Karpas-422 (cell line): ENCODE measurements around the gene AGAP1. TPM values are rescaled to one million over a fixed set of nuclear protein-coding genes. Genes with fewer than 3 reads are reported as not detected.

Experiments
- DNase-seq: peaks from one replicate; pipeline ENCODE4 v3.0.0-alpha.2; 2015
- H2AFZ ChIP-seq: fragments of 200-600 bp; sonication (generic); 2 replicates; pipeline ENCODE4 v1.6.1; 2014; ENCODE audit warnings: antibody characterized with exemption, low read length, mixed read lengths
- H3K27ac ChIP-seq: fragments of 200-600 bp; sonication (generic); 2 replicates; pipeline ENCODE4 v1.5.1; 2014; ENCODE audit warnings: mild to moderate bottlenecking, low read length, moderate library complexity
- H3K27me3 ChIP-seq: fragments of 200-600 bp; sonication (generic); 2 replicates; pipeline ENCODE4 v1.6.1; 2014; ENCODE audit warnings: low read length, mixed read lengths
- H3K36me3 ChIP-seq: fragments of 200-600 bp; sonication (generic); 2 replicates; pipeline ENCODE4 v1.6.1; 2014; ENCODE audit warnings: low read length, mixed read lengths; ENCODE audit not compliant: insufficient read depth
- H3K4me1 ChIP-seq: fragments of 200-600 bp; sonication (generic); 2 replicates; pipeline ENCODE4 v1.6.1; 2014; ENCODE audit warnings: mild to moderate bottlenecking, low read length, mixed read lengths
- H3K4me2 ChIP-seq: fragments of 200-600 bp; sonication (generic); 2 replicates; pipeline ENCODE4 v1.6.1; 2014; ENCODE audit warnings: low read length, low read depth, mild to moderate bottlenecking; ENCODE audit not compliant: poor library complexity, severe bottlenecking
- H3K4me3 ChIP-seq: fragments of 200-600 bp; sonication (generic); 2 replicates; pipeline ENCODE4 v1.5.1; 2014; ENCODE audit warnings: mild to moderate bottlenecking, antibody characterized with exemption, low read length, mixed read lengths
- H3K79me2 ChIP-seq: fragments of 200-600 bp; sonication (generic); 2 replicates; pipeline ENCODE4 v1.6.1; 2014; ENCODE audit warnings: mild to moderate bottlenecking, low read length, mixed read lengths
- H3K9ac ChIP-seq: fragments of 200-600 bp; sonication (generic); 2 replicates; pipeline ENCODE4 v1.6.0; 2014; ENCODE audit warnings: low read length
- H3K9me2 ChIP-seq: fragments of 200-600 bp; sonication (generic), shearing (Covaris generic); replicated peaks from 2 replicates; pipeline ENCODE4 v1.6.0; 2014; ENCODE audit warnings: mild to moderate bottlenecking, low read length, moderate library complexity; ENCODE audit not compliant: insufficient read depth
- H3K9me3 ChIP-seq: fragments of 300-700, 200-600 bp; sonication (generic); 2 replicates; pipeline ENCODE4 v1.6.1; 2014; ENCODE audit warnings: low read length, mixed read lengths
- H4K20me1 ChIP-seq: fragments of 200-600 bp; sonication (generic); 2 replicates; pipeline ENCODE4 v1.6.1; 2014; ENCODE audit warnings: mild to moderate bottlenecking, antibody characterized with exemption, low read length, low read depth; ENCODE audit not compliant: insufficient read depth
- total RNA-seq: library from RNA; depleted of rRNA; stranded (reverse); fragments of >200 nt; shearing (Covaris generic); gene quantifications from 2 replicates; pipeline ENCODE4 v1.2.3, GENCODE V29; 2014; ENCODE audit warnings: low replicate concordance

Gene AGAP1
- total RNA-seq, 1 experiment from 2014 or later: not detected

DNA sequence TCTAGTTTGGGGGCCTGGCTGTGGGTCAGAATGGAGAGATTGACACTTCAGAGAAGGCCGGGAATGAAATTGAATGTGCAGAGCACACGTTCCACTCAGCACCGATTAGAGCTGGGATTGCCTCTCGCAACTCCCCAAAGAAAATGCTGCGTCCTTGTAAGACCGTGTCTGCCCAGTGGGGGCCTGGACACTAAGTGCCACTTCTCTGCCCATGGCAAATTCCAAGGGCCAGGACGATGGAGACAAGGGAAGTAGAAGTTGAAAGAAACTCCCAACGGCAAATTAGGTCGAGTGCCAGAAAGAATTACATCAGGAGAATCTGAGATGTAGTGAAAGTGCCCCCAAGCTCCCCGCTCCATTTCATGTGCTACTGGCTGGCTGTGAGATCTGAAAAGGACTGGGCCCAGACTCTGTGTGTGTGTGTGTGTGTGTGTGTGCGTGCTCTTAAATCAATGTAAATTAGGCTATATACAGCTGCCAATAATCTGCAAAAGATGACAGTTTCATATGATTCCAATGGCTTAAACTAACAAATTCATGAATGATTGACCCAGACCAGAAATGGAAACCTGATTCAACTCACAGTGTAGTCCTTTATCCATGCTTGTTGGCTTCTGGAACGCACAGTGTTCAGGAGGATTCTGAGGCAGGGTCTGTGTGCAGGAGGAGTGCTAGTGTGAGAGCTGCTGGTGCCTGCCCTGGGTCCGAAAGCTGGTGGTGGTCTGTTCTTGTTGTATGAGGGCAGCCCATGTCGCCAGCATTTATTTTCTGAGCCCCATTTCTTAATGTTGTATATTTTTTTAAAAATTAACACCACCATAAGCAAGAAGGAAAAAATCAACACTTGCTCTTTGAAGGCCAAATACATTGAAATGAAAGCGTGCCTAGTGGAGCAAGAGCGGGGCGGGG lies 234.3 kb downstream of the AGAP1 start:
- H3K9ac ChIP-seq: no peak overlapping the region
- H3K4me3 ChIP-seq: no peak overlapping the region
- no peaks in the 10 kb centered on the region for H4K20me1 ChIP-seq
- no peak overlapping the region for H2AFZ ChIP-seq
- DNase-seq: no peak
- H3K79me2 ChIP-seq: no peaks in the 10 kb centered on the region
- no peak overlapping the region for H3K27ac ChIP-seq
- no peaks in the 10 kb centered on the region for H3K9me3 ChIP-seq
- no peaks in the 10 kb centered on the region for H3K36me3 ChIP-seq
- H3K4me1 ChIP-seq: no peaks in the 10 kb centered on the region
- H3K9me2 ChIP-seq: no peaks in the 10 kb centered on the region
- H3K27me3 ChIP-seq: no peaks in the 10 kb centered on the region
- no peak overlapping the region for H3K4me2 ChIP-seq

GRCh38 chr2:235728800-235729556 lies 235.1 kb downstream of the AGAP1 start:
- Histone ChIP-seq H3K79me2 (no peaks in the 10 kb centered on the region), H2AFZ (no peak overlapping the region), H3K9me2 (no peaks in the 10 kb centered on the region), H3K4me1 (no peaks in the 10 kb centered on the region), H3K4me3 (no peak overlapping the region), H3K9me3 (no peaks in the 10 kb centered on the region), H3K27ac (no peak overlapping the region), H3K9ac (no peak overlapping the region), H4K20me1 (no peaks in the 10 kb centered on the region), H3K36me3 (no peaks in the 10 kb centered on the region), H3K4me2 (no peak overlapping the region), H3K27me3 (no peaks in the 10 kb centered on the region)
- no peak for DNase-seq

DNA sequence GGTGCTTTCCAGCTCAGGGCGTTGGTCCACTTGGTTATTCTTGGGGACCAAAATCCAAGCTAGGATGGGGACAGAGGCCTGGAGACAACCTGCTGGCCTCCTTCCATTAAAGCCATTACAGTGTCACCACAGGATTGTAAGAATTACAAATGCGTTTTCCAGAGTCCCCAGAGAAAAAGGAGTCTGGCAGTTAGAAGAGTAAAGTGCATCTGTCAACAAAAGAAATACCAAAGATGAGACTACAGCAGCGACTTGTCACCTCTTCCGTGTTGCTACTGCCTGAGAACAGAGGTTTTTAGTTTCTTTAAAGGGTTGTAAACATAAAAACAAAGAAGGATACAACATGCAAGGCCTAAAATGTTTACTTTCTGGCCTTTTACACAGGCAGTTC lies 235.7 kb downstream of the AGAP1 start:
- no peaks in the 10 kb centered on the region for H3K9me2 ChIP-seq
- no peaks in the 10 kb centered on the region for H3K4me1 ChIP-seq
- no peaks in the 10 kb centered on the region for H3K79me2 ChIP-seq
- H2AFZ ChIP-seq: no peak overlapping the region
- no peaks in the 10 kb centered on the region for H3K9me3 ChIP-seq
- H3K27me3 ChIP-seq: no peaks in the 10 kb centered on the region
- H3K4me2 ChIP-seq: no peak overlapping the region
- no peak overlapping the region for H3K27ac ChIP-seq
- no peak for DNase-seq
- H3K4me3 ChIP-seq: no peak overlapping the region
- H3K9ac ChIP-seq: no peak overlapping the region
- H3K36me3 ChIP-seq: no peaks in the 10 kb centered on the region
- no peaks in the 10 kb centered on the region for H4K20me1 ChIP-seq

DNA sequence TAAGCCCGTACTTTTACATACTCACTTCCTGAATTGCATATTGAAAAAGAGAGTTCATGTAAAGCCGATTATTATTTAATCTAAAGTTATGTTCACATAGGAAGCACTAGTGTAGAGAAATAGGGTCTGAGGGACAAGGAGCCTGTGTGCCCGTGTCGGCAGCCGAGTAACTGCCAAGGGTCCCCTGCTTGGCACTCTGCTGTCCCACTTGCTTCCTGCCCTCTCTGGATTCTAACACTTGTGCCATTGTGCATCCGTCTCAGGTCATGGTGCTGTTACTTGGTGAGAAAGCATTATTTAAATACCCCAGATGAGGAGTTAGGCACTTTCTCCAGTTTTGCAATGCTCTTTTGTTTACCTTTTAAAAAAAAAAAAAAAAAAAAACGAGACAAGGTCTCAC lies 236.3 kb downstream of the AGAP1 start:
- Histone ChIP-seq H3K4me1 (no peaks in the 10 kb centered on the region), H3K27me3 (no peaks in the 10 kb centered on the region), H4K20me1 (no peaks in the 10 kb centered on the region), H3K9me3 (no peaks in the 10 kb centered on the region), H3K36me3 (no peaks in the 10 kb centered on the region), H3K4me3 (no peak overlapping the region), H3K27ac (no peak overlapping the region), H3K79me2 (no peaks in the 10 kb centered on the region), H2AFZ (no peak overlapping the region), H3K4me2 (no peak overlapping the region), H3K9ac (no peak overlapping the region), H3K9me2 (no peaks in the 10 kb centered on the region)
- no peak for DNase-seq

GRCh38 chr2:235733761-235734160 lies 239.9 kb downstream of the AGAP1 start:
- H3K9me3 ChIP-seq: no peaks in the 10 kb centered on the region
- DNase-seq: no peak
- no peaks in the 10 kb centered on the region for H3K36me3 ChIP-seq
- H3K79me2 ChIP-seq: no peaks in the 10 kb centered on the region
- no peaks in the 10 kb centered on the region for H4K20me1 ChIP-seq
- H2AFZ ChIP-seq: no peak overlapping the region
- no peaks in the 10 kb centered on the region for H3K27me3 ChIP-seq
- no peak overlapping the region for H3K4me3 ChIP-seq
- no peak overlapping the region for H3K9ac ChIP-seq
- H3K27ac ChIP-seq: no peak overlapping the region
- no peaks in the 10 kb centered on the region for H3K9me2 ChIP-seq
- no peak overlapping the region for H3K4me2 ChIP-seq
- H3K4me1 ChIP-seq: no peaks in the 10 kb centered on the region

- Histone ChIP-seq H3K4me3 (no peak overlapping the region), H3K9ac (no peak overlapping the region), H3K4me2 (no peak overlapping the region), H3K79me2 (no peaks in the 10 kb centered on the region), H3K9me3 (no peaks in the 10 kb centered on the region), H2AFZ (no peak overlapping the region), H3K9me2 (no peaks in the 10 kb centered on the region), H3K27ac (no peak overlapping the region), H3K27me3 (no peaks in the 10 kb centered on the region), H3K4me1 (no peaks in the 10 kb centered on the region), H4K20me1 (no peaks in the 10 kb centered on the region), H3K36me3 (no peaks in the 10 kb centered on the region)
- DNase-seq: no peak
Observed at GRCh38 chr2:235734168-235734567, 240.3 kb downstream of the AGAP1 start.

GRCh38 chr2:235734688-235735231 lies 240.9 kb downstream of the AGAP1 start:
- no peaks in the 10 kb centered on the region for H3K36me3 ChIP-seq
- DNase-seq: no peak
- H3K9ac ChIP-seq: no peak overlapping the region
- no peak overlapping the region for H2AFZ ChIP-seq
- H3K9me3 ChIP-seq: no peaks in the 10 kb centered on the region
- H3K27ac ChIP-seq: no peak overlapping the region
- H3K4me2 ChIP-seq: no peak overlapping the region
- no peaks in the 10 kb centered on the region for H3K4me1 ChIP-seq
- H3K4me3 ChIP-seq: no peak overlapping the region
- no peaks in the 10 kb centered on the region for H3K27me3 ChIP-seq
- no peaks in the 10 kb centered on the region for H3K79me2 ChIP-seq
- H3K9me2 ChIP-seq: no peaks in the 10 kb centered on the region
- no peaks in the 10 kb centered on the region for H4K20me1 ChIP-seq

DNA sequence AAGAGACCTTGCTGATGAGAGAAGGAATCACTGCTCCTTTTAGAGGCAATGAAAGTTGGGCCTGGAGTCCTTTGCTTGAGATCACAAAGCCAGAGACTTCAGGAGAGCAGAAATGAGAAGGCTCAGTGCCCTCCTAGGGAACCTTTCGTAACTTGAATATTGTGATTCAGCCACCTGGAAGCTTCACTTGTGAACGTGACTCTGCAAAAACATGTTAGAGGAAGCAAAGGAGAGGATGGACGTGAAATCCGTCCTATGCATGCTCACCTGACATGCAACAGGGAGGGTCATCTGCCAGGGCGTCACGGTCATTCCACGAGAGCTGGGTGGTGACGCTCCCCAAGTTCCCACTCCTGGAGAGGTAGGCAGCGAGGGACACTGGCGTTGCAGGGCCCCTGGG lies 243.6 kb downstream of the AGAP1 start:
- no peak overlapping the region for H3K9ac ChIP-seq
- no peak overlapping the region for H3K27ac ChIP-seq
- H3K4me3 ChIP-seq: no peak overlapping the region
- no peaks in the 10 kb centered on the region for H3K79me2 ChIP-seq
- H3K4me2 ChIP-seq: no peak overlapping the region
- H4K20me1 ChIP-seq: no peaks in the 10 kb centered on the region
- H2AFZ ChIP-seq: no peak overlapping the region
- DNase-seq: no peak
- no peaks in the 10 kb centered on the region for H3K9me2 ChIP-seq
- no peaks in the 10 kb centered on the region for H3K36me3 ChIP-seq
- no peaks in the 10 kb centered on the region for H3K4me1 ChIP-seq
- no peaks in the 10 kb centered on the region for H3K9me3 ChIP-seq
- H3K27me3 ChIP-seq: no peaks in the 10 kb centered on the region
